HFFc6 (cell line): ENCODE data around the gene ASPHD2. TPM values are rescaled to one million over a fixed set of nuclear protein-coding genes. Genes with fewer than 3 reads are reported as not detected.

ENCODE experiments used
- DNase-seq: peaks from one replicate; pipeline ENCODE4 v3.0.0-alpha.2; 2018
- H3K27ac Mint-ChIP-seq: 2 replicates; pipeline ENCODE4 v1.8.0; 2020; ENCODE audit warnings: mild to moderate bottlenecking, mixed read lengths
- H3K27me3 Mint-ChIP-seq: 2 replicates; pipeline ENCODE4 v1.8.0; 2021; ENCODE audit warnings: mild to moderate bottlenecking, moderate library complexity, mixed read lengths; ENCODE audit not compliant: insufficient read depth
- H3K36me3 Mint-ChIP-seq: 2 replicates; pipeline ENCODE4 v1.8.0; 2021; ENCODE audit warnings: low read depth, mixed read lengths
- H3K4me1 Mint-ChIP-seq: 2 replicates; pipeline ENCODE4 v1.8.0; 2020; ENCODE audit warnings: low read depth, mixed read lengths
- H3K4me3 Mint-ChIP-seq: 2 replicates; pipeline ENCODE4 v1.8.0; 2020; ENCODE audit warnings: mild to moderate bottlenecking, moderate library complexity, mixed read lengths
- H3K9me3 Mint-ChIP-seq: 2 replicates; pipeline ENCODE4 v1.8.0; 2020; ENCODE audit warnings: mild to moderate bottlenecking, mixed read lengths
- CTCF ChIP-seq: fragments of 200-600 bp; sonication (generic); IDR thresholded peaks from 2 replicates; pipeline ENCODE4 v1.5.0; 2021; ENCODE audit warnings: antibody characterized with exemption, mild to moderate bottlenecking
- total RNA-seq, 6 experiments: library from RNA; stranded (reverse); fragmentation: NEBNext Ultra II Directional; extraction: Animal tissue kit (Norgen Biotek cat#: 25700); gene quantifications; 2 replicates in 1 of 6; 3 replicates in 5 of 6; pipeline ENCODE4 v1.2.3, GENCODE V29; 2021

ASPHD2 gene
- total RNA-seq, 6 experiments from 2014 or later, result 0.85 to 2.3 (median 1.3) TPM

DNA sequence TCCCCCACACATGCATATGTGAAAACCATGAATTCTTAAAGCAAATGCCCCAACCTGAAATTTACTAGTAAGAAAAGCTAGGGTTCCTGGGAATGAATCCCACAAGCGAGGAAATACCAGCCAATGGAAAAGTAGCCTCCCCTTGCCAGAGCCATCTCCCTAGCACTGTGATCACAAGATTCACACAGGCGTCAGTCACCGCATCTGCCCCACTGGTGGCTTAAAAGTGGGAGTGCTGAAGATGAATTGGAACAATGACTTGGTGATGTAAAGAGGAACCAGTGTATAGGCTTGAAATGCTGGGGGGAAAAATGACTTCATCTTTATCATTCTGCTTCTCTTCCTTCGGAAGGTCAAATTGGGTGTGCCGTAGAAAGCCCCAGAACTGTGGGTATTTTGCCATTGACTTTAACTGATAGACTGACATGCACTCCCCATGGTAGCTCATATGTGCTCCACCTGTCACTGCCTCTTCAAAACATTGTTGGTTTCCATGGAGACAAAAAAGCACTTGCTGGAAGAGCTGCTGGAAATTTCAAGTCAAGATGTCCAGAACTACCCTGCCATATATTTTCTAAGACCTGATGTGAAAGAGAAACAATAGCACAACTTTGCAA lies 19.2 kb upstream of the ASPHD2 start:
- Mint-ChIP-seq H3K9me3 (no peaks in the 10 kb centered on the region), H3K27ac (no peak overlapping the region), H3K36me3 (no peaks in the 10 kb centered on the region), H3K27me3 (peaks cover 20% of the 10 kb centered on the region), H3K4me3 (no peak overlapping the region), H3K4me1 (peaks cover 10% of the 10 kb centered on the region)
- TF ChIP-seq CTCF, result no peak
- no peak for DNase-seq

- Mint-ChIP-seq H3K27ac (no peak overlapping the region), H3K36me3 (no peaks in the 10 kb centered on the region), H3K9me3 (no peaks in the 10 kb centered on the region), H3K4me1 (peaks cover 6% of the 10 kb centered on the region; the same call in 1 of the 2 replicates), H3K27me3 (peaks cover 20% of the 10 kb centered on the region), H3K4me3 (no peak overlapping the region)
- DNase-seq, result no peak
- no peak for TF ChIP-seq CTCF
These were observed 18.7 kb upstream of the ASPHD2 start for GRCh38 chr22:26410386-26410785.

DNA sequence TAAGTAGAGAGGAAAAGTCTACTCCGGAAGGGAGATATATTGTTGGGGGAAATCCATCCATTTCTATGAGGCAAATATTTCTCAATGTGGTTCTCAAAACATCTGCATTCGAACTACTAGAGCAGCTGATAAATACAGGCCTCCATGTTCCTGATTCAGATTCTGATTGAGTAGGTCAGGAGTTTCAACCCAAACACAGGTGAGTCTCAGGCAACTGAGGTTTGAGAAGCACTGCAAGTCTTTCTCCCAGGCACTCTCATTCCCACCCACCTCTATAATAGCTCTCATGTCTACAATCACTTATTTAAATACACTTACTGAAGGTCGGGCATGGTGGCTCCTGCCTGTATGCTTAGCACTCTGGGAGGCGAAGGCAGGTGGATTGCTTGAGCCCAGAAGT lies 14.7 kb upstream of the ASPHD2 start:
- peaks cover 18% of the 10 kb centered on the region for H3K27me3 Mint-ChIP-seq
- no peak for TF ChIP-seq CTCF
- peaks cover 24% of the 10 kb centered on the region for H3K4me1 Mint-ChIP-seq
- H3K36me3 Mint-ChIP-seq, result no peaks in the 10 kb centered on the region
- H3K4me3 Mint-ChIP-seq, result no peak overlapping the region
- H3K9me3 Mint-ChIP-seq, result no peaks in the 10 kb centered on the region
- H3K27ac Mint-ChIP-seq, result no peak overlapping the region
- DNase-seq, result no peak

DNA sequence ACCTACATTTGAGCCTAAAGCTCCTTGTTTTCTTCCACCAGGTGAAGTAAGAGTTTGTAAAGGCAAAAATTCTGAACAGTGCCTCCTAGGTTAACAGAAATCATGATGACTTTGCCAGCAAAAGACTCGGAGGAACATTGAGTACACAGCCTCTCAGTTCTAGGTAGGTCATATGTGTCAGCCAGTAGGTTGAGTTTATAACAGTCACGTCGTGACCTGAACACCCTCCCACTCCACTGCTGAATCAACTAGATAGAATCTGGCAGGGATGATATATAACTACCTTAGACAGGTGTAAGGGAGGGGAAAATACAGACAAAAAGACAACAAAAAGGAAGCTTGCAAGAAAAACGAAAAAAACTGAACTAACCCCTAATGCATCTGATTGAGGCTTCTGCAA lies 12.8 kb upstream of the ASPHD2 start:
- no peak for DNase-seq
- Mint-ChIP-seq H3K27me3 (peaks cover 8% of the 10 kb centered on the region), H3K36me3 (no peaks in the 10 kb centered on the region), H3K27ac (no peak overlapping the region), H3K4me1 (peaks cover 24% of the 10 kb centered on the region), H3K9me3 (no peaks in the 10 kb centered on the region), H3K4me3 (no peak overlapping the region)
- TF ChIP-seq CTCF, result no peak

- no peaks in the 10 kb centered on the region for H3K9me3 Mint-ChIP-seq
- H3K27me3 Mint-ChIP-seq, result peaks cover 12% of the 10 kb centered on the region
- no peak overlapping the region for H3K27ac Mint-ChIP-seq
- no peaks in the 10 kb centered on the region; the same call in 1 of the 2 replicates for H3K36me3 Mint-ChIP-seq
- peak; percentile 68 for DNase-seq
- TF ChIP-seq CTCF, result no peak
- no peak overlapping the region for H3K4me3 Mint-ChIP-seq
- H3K4me1 Mint-ChIP-seq, result peaks cover 24% of the 10 kb centered on the region
These were observed 12.3 kb upstream of the ASPHD2 start for GRCh38 chr22:26416670-26417276.
